ENCODE data around the gene PBX3. TPM values are rescaled to one million over a fixed set of nuclear protein-coding genes. Genes with fewer than 3 reads are reported as not detected.

The PBX3 gene
- total and polyA plus RNA-seq, 9 of the 15 experiments (the other 6 are each of a cell fraction or from before 2014, with no cell fraction given) = 0.14 to 5.8 (median 0.92) TPM

GRCh38 chr9:125825762-125826161 lies 78.6 kb downstream of the PBX3 start:
- in situ Hi-C loops (cut with MboI) (no loop called here), intact Hi-C loops (cut with micrococcal nuclease) (loop anchor here (10.0 kb wide), 1 partner anchor 71 kb away; no protein-coding TSS in a partner anchor)

More at GRCh38 chr9:125825762-125826161, 78.6 kb downstream of the PBX3 start:
- no peaks in the 10 kb centered on the region for H3K4me1 ChIP-seq (replicated peaks in 1 of 2; ENCODE audit: control insufficient read depth in 2 of 2, insufficient read depth in 2 of 2, low read length in 2 of 2)
- WGBS (ENCODE audit: insufficient coverage, low coverage, missing lambda C conversion rate) = 1% methylated on average over 3 of the region's 3 CpGs
- DNase-seq (ENCODE audit: extremely low read depth in 1 of 4, low spot score in 3 of 4) (no peak), FAIRE-seq (no peak), ATAC-seq (no peak)
- H3K27me3 ChIP-seq (ENCODE audit: control insufficient read depth in 2 of 2, insufficient read depth in 2 of 2, low read length in 2 of 2) = no peaks in the 10 kb centered on the region; a peak in 1 of 5 replicates
- ChIA-PET CTCF (ENCODE audit: low intra/inter-chr PET ratio) (no interaction called here), POLR2A (interaction anchor here (0.6 to 1.1 kb wide), 2 partner anchors 62 to 271 kb away, joined by 3 read pairs; no protein-coding TSS in a partner anchor)
- H4K20me1 ChIP-seq (replicated peaks; ENCODE audit: control insufficient read depth, insufficient read depth, low read length) = no peaks in the 10 kb centered on the region
- H3K36me3 ChIP-seq (ENCODE audit: control insufficient read depth, insufficient read depth, low read length) = no peaks in the 10 kb centered on the region
- TF ChIP-seq ZNF23 (CRISPR knock-in tag; IDR thresholded peaks at IDR 0.05) = no peak
- TF ChIP-seq, protein P1, sequence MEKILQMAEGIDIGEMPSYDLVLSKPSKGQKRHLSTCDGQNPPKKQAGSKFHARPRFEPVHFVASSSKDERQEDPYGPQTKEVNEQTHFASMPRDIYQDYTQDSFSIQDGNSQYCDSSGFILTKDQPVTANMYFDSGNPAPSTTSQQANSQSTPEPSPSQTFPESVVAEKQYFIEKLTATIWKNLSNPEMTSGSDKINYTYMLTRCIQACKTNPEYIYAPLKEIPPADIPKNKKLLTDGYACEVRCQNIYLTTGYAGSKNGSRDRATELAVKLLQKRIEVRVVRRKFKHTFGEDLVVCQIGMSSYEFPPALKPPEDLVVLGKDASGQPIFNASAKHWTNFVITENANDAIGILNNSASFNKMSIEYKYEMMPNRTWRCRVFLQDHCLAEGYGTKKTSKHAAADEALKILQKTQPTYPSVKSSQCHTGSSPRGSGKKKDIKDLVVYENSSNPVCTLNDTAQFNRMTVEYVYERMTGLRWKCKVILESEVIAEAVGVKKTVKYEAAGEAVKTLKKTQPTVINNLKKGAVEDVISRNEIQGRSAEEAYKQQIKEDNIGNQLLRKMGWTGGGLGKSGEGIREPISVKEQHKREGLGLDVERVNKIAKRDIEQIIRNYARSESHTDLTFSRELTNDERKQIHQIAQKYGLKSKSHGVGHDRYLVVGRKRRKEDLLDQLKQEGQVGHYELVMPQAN (IDR thresholded peaks at IDR 0.05; ENCODE audit: borderline replicate concordance) = no peak
- no peak for TF ChIP-seq ZNF764 (CRISPR knock-in tag; IDR thresholded peaks at IDR 0.05; ENCODE audit: low read depth)
- TF ChIP-seq TBL1XR1 (IDR thresholded peaks at IDR 0.05; ENCODE audit: low read length in 2 of 2) = no peak
- no peak for TF ChIP-seq RBM15 (IDR thresholded peaks at IDR 0.05; ENCODE audit: insufficient read depth, low read length)
- TF ChIP-seq FOXP1 (CRISPR knock-in tag; IDR thresholded peaks at IDR 0.05) = no peak
- TF ChIP-seq MXD1 (CRISPR knock-in tag; IDR thresholded peaks at IDR 0.05; ENCODE audit: borderline replicate concordance, poor library complexity, severe bottlenecking) = no peak
- no peak for TF ChIP-seq FOXA1 (IDR thresholded peaks at IDR 0.05; ENCODE audit: borderline replicate concordance)
- TF ChIP-seq HMG20A (CRISPR knock-in tag; conservative IDR thresholded peaks at IDR 0.05) = no peak
- H3K9me1 ChIP-seq (ENCODE audit: control insufficient read depth, insufficient read depth, low read length) = no peaks in the 10 kb centered on the region
- no peak overlapping the region for H3K4me2 ChIP-seq (ENCODE audit: insufficient read depth, low read length)
- H3K9me3 ChIP-seq (replicated peaks; ENCODE audit: control insufficient read depth, insufficient read depth, low read depth, low read length) = no peaks in the 10 kb centered on the region
- H3K4me3 ChIP-seq = no peak overlapping the region
- no peaks in the 10 kb centered on the region for H3K79me2 ChIP-seq (ENCODE audit: control insufficient read depth, insufficient read depth, low read length)
- BruUV-seq (replicated peaks) = no TSS peak
- no peak overlapping the region for H3K9ac ChIP-seq (ENCODE audit: insufficient read depth in 1 of 2, low read depth in 2 of 2, low read length in 2 of 2)
- H3K27ac ChIP-seq (ENCODE audit: extremely low read depth, low read depth, low read length) = no peak overlapping the region
- no peak overlapping the region for H2AFZ ChIP-seq (ENCODE audit: low read depth, low read length)
